Heart left ventricle (tissue), 13 donors: ENCODE data around the gene PLA2G4F.

Source experiments
- CTCF ChIP-seq, 12 donors: fragments of 200-600 bp; sonication (generic) in 4 of 12; IDR thresholded peaks; one replicate each; pipeline versions ENCODE4 v1.5.0 to v1.8.0; 2018 to 2022; ENCODE audit warnings: antibody characterized with exemption in 12 of 12, mild to moderate bottlenecking in 5 of 12
- POLR2A ChIP-seq, 2 donors: fragments of 450-650 bp; IDR thresholded peaks; one replicate each; pipeline ENCODE4 v1.6.1; 2017; ENCODE audit warnings: antibody characterized with exemption in 2 of 2, mild to moderate bottlenecking in 2 of 2, moderate library complexity in 2 of 2
- donor health status: ischemic (EF 13 %, LVEDD 7.1; RV severe dilation, severe dysfunction).
- donor health status: DM: no; HTN: yes; CAD: no.
- donor health status: DM: no; HTN: no; CAD: no.
- donor health status: ischemic (EF 25% LVEDD 6.9; RV normal size, moderate dysfunction).
- donor health status: ischemic (EF 25% LVEDD 5.7; RV mildly dilated, moderate dysfunction).
- donor health status: ischemic (EF 35%, LVEDD 5.7; RV mildly dilated, moderate dysfunction).
- donor health status: nonischemic (EF 11% LVEDD 7.7; RV severe dilation, severe dysfunction).
- donor health status: DM: yes; HTN: yes; CAD: no.
- donor health status: PGD.
- donor health status: ischemic (EF 29% LVEDD 5.4; RV normal size, mild dysfunction).
- donor health status: nonischemic (EF 23%, LVEDD 6.1; RV moderate dilation, normal function).

- TF ChIP-seq CTCF (IDR thresholded peaks at IDR 0.05) = no peak
- TF ChIP-seq POLR2A (IDR thresholded peaks at IDR 0.05) = no peak
Observed at GRCh38 chr15:42136513-42136912, 19.9 kb downstream of the PLA2G4F start.
